Smooth muscle cell (in vitro differentiated cells): Measurements from ENCODE around the gene OR2AG2. TPM values are rescaled to one million over a fixed set of nuclear protein-coding genes. Genes with fewer than 3 reads are reported as not detected.

ENCODE experiments used
- DNase-seq: peaks from one replicate; lab custom pipeline; 2025; ENCODE audit not compliant: unreplicated experiment; lab: John Stamatoyannopoulos, UW
- H2AFZ ChIP-seq: fragments of 200-600 bp; sonication (generic); 2 replicates; pipeline ENCODE4 v1.6.0; 2016; ENCODE audit warnings: antibody characterized with exemption, low read depth, mild to moderate bottlenecking
- H3F3A ChIP-seq: fragments of 200-600 bp; sonication (generic); 2 replicates; pipeline ENCODE4 v1.6.0; 2017; ENCODE audit warnings: antibody characterized with exemption, low read depth
- H3K27ac ChIP-seq: fragments of 200-600 bp; sonication (generic); 2 replicates; pipeline ENCODE4 v1.5.1; 2016; ENCODE audit warnings: low read depth, mild to moderate bottlenecking
- H3K27me3 ChIP-seq: fragments of 200-600 bp; sonication (generic); 2 replicates; pipeline ENCODE4 v1.6.1; 2016; ENCODE audit warnings: low read depth, mild to moderate bottlenecking
- H3K36me3 ChIP-seq: fragments of 200-600 bp; sonication (generic); 2 replicates; pipeline ENCODE4 v1.5.1; 2016; ENCODE audit warnings: low read depth
- H3K4me1 ChIP-seq: fragments of 200-600 bp; sonication (generic); 2 replicates; pipeline ENCODE4 v1.5.1; 2016; ENCODE audit warnings: low read depth
- H3K4me2 ChIP-seq: fragments of 200-600 bp; sonication (generic); 2 replicates; pipeline ENCODE4 v1.6.0; 2016; ENCODE audit warnings: mild to moderate bottlenecking
- H3K4me3 ChIP-seq: fragments of 200-600 bp; sonication (generic); 2 replicates; pipeline ENCODE4 v1.5.1; 2016; ENCODE audit warnings: mild to moderate bottlenecking
- H3K79me2 ChIP-seq: fragments of 200-600 bp; sonication (generic); 2 replicates; pipeline ENCODE4 v1.6.0; 2016; ENCODE audit warnings: low read depth, mild to moderate bottlenecking
- H3K9ac ChIP-seq: fragments of 200-600 bp; sonication (generic); 2 replicates; pipeline ENCODE4 v1.6.0; 2016; ENCODE audit warnings: low read depth
- H3K9me3 ChIP-seq: fragments of 200-600 bp; sonication (generic); replicated peaks from 2 replicates; pipeline ENCODE4 v1.5.1; 2016; ENCODE audit warnings: low read depth
- H4K20me1 ChIP-seq: fragments of 200-600 bp; sonication (generic); 2 replicates; pipeline ENCODE4 v1.6.0; 2016; ENCODE audit warnings: low read depth
- CTCF ChIP-seq: fragments of 200-600 bp; sonication (generic); IDR thresholded peaks from 2 replicates; pipeline ENCODE4 v1.5.1; 2017; ENCODE audit warnings: borderline replicate concordance, mild to moderate bottlenecking, antibody characterized with exemption; ENCODE audit not compliant: insufficient read depth, poor library complexity, severe bottlenecking
- WGBS: methylation state at CpG from one replicate; pipeline ENCODE4 v1.1.7; 2016; ENCODE audit warnings: low lambda C conversion rate; 5-methylcytosine and 5-hydroxymethylcytosine counted together
- polyA plus RNA-seq: library from polyadenylated mRNA; unstranded; fragments of >200 nt; fragmentation: Nextera tagmentation; extraction: Ambion mirVana; gene quantifications from 2 replicates; pipeline ENCODE4 v1.2.1, GENCODE V29; 2016
- total RNA-seq: library from RNA; depleted of rRNA; stranded (reverse); fragments of >200 nt; gene quantifications from 2 replicates; pipeline ENCODE4 v1.2.3, GENCODE V29; 2014

Gene OR2AG2
- total and polyA plus RNA-seq, 2 experiments from 2014 or later: 0.13 to 0.23 TPM

GRCh38 chr11:6745018-6745417, 26.8 kb downstream of the OR2AG2 start:
- no peaks in the 10 kb centered on the region for H3K9me3 ChIP-seq
- 60% methylated on average over 4 of the region's 4 CpGs for WGBS
- no peaks in the 10 kb centered on the region for H3K4me1 ChIP-seq
- H3F3A ChIP-seq: no peaks in the 10 kb centered on the region
- no peaks in the 10 kb centered on the region for H3K27me3 ChIP-seq
- DNase-seq: no peak
- no peak overlapping the region for H3K27ac ChIP-seq
- no peaks in the 10 kb centered on the region for H3K79me2 ChIP-seq
- TF ChIP-seq CTCF: no peak
- H3K4me3 ChIP-seq: no peak overlapping the region
- H2AFZ ChIP-seq: no peak overlapping the region
- no peak overlapping the region for H3K4me2 ChIP-seq
- no peaks in the 10 kb centered on the region for H4K20me1 ChIP-seq
- H3K36me3 ChIP-seq: no peaks in the 10 kb centered on the region
- no peak overlapping the region for H3K9ac ChIP-seq

- Histone ChIP-seq H3K9ac (no peak overlapping the region), H3F3A (no peaks in the 10 kb centered on the region), H3K4me2 (no peak overlapping the region), H3K9me3 (no peaks in the 10 kb centered on the region), H3K27ac (no peak overlapping the region), H3K36me3 (no peaks in the 10 kb centered on the region), H3K27me3 (no peaks in the 10 kb centered on the region), H3K4me1 (no peaks in the 10 kb centered on the region), H4K20me1 (no peaks in the 10 kb centered on the region), H2AFZ (no peak overlapping the region), H3K79me2 (no peaks in the 10 kb centered on the region), H3K4me3 (no peak overlapping the region)
- no peak for DNase-seq
- no peak for TF ChIP-seq CTCF
- 78% methylated on average over 7 of the region's 7 CpGs for WGBS
These were observed 29.5 kb downstream of the OR2AG2 start for GRCh38 chr11:6742260-6742659.

- H3K4me2 ChIP-seq: no peak overlapping the region
- no peaks in the 10 kb centered on the region for H3K27me3 ChIP-seq
- no peaks in the 10 kb centered on the region for H3F3A ChIP-seq
- H3K79me2 ChIP-seq: no peaks in the 10 kb centered on the region
- no peak overlapping the region for H3K9ac ChIP-seq
- 93% methylated on average over 1 of the region's 1 CpG for WGBS
- H3K27ac ChIP-seq: no peak overlapping the region
- no peak for TF ChIP-seq CTCF
- H3K36me3 ChIP-seq: no peaks in the 10 kb centered on the region
- no peak overlapping the region for H2AFZ ChIP-seq
- H3K9me3 ChIP-seq: no peaks in the 10 kb centered on the region
- H3K4me1 ChIP-seq: no peaks in the 10 kb centered on the region
- H3K4me3 ChIP-seq: no peak overlapping the region
- H4K20me1 ChIP-seq: no peaks in the 10 kb centered on the region
- no peak for DNase-seq
These were observed 33.2 kb downstream of the OR2AG2 start for GRCh38 chr11:6738590-6738989.

GRCh38 chr11:6737872-6738466, 33.8 kb downstream of the OR2AG2 start:
- Histone ChIP-seq H3F3A (no peaks in the 10 kb centered on the region), H3K4me3 (no peak overlapping the region), H3K4me2 (no peak overlapping the region), H3K79me2 (no peaks in the 10 kb centered on the region), H3K9me3 (no peaks in the 10 kb centered on the region), H3K9ac (no peak overlapping the region), H4K20me1 (no peaks in the 10 kb centered on the region), H3K36me3 (no peaks in the 10 kb centered on the region), H2AFZ (no peak overlapping the region), H3K4me1 (no peaks in the 10 kb centered on the region), H3K27me3 (no peaks in the 10 kb centered on the region), H3K27ac (no peak overlapping the region)
- TF ChIP-seq CTCF: peak; percentile 65
- DNase-seq: no peak
- WGBS: 48% methylated on average over 2 of the region's 2 CpGs
